NCI-H526 (cell line): ENCODE data around the gene CTTNBP2.

Experiments used
- DNase-seq, 2 experiments: peaks; one replicate each; lab custom pipeline; 2025; lab: John Stamatoyannopoulos, UW

The CTTNBP2 gene

GRCh38 chr7:117782761-117783160 is 90.5 kb downstream of the CTTNBP2 start:
- DNase-seq = no peak

- no peak for DNase-seq
Observed at GRCh38 chr7:117781707-117782106, 91.5 kb downstream of the CTTNBP2 start.

- no peak for DNase-seq
Observed at GRCh38 chr7:117780832-117781231, 92.4 kb downstream of the CTTNBP2 start.

- no peak for DNase-seq
Observed at GRCh38 chr7:117777335-117778142, 95.7 kb downstream of the CTTNBP2 start.

GRCh38 chr7:117776224-117776623 is 97.0 kb downstream of the CTTNBP2 start:
- no peak for DNase-seq

GRCh38 chr7:117775801-117776200 is 97.4 kb downstream of the CTTNBP2 start:
- no peak for DNase-seq

- DNase-seq = no peak
Observed at GRCh38 chr7:117774943-117775342, 98.3 kb downstream of the CTTNBP2 start.

- DNase-seq = no peak
Observed at GRCh38 chr7:117772421-117772820, 100.8 kb downstream of the CTTNBP2 start.

GRCh38 chr7:117771756-117772155 is 101.5 kb downstream of the CTTNBP2 start:
- no peak for DNase-seq

GRCh38 chr7:117769085-117769484 is 104.2 kb downstream of the CTTNBP2 start:
- no peak for DNase-seq

GRCh38 chr7:117767951-117768350 is 105.3 kb downstream of the CTTNBP2 start:
- no peak for DNase-seq

GRCh38 chr7:117766913-117767312 is 106.3 kb downstream of the CTTNBP2 start:
- peak in 1 of 2 experiments; percentile 10 for DNase-seq

GRCh38 chr7:117764031-117764430 is 109.2 kb downstream of the CTTNBP2 start:
- DNase-seq = no peak

- no peak for DNase-seq
Observed at GRCh38 chr7:117762055-117762454, 111.2 kb downstream of the CTTNBP2 start.

- no peak for DNase-seq
Observed at GRCh38 chr7:117759950-117760640, 113.1 kb downstream of the CTTNBP2 start.

GRCh38 chr7:117757440-117757839 is 115.8 kb downstream of the CTTNBP2 start:
- no peak for DNase-seq

GRCh38 chr7:117756586-117757085 is 116.6 kb downstream of the CTTNBP2 start:
- no peak for DNase-seq

- DNase-seq = no peak
Observed at GRCh38 chr7:117755136-117755535, 118.1 kb downstream of the CTTNBP2 start.

- no peak for DNase-seq
Observed at GRCh38 chr7:117751775-117752174, 121.5 kb downstream of the CTTNBP2 start.

GRCh38 chr7:117750612-117751563 is 122.4 kb downstream of the CTTNBP2 start:
- peak in 1 of 2 experiments; percentile 48 for DNase-seq

GRCh38 chr7:117741962-117742361 is 131.3 kb downstream of the CTTNBP2 start:
- no peak for DNase-seq

- DNase-seq = no peak
Observed at GRCh38 chr7:117739085-117739484, 134.2 kb downstream of the CTTNBP2 start.
